CD4-positive, alpha-beta T cell treated with Interleukin-17A for 1 hour (primary cell): Measurements from ENCODE around the gene ESYT3.
"Not testable (repeated sequence)": the region's sequence is repeated elsewhere in the genome, so short reads cannot be mapped to it uniquely, and the experiment has no call there.

ENCODE experiments used
- DNase-seq: peaks from one replicate; pipeline ENCODE4 v3.0.0-alpha.2; 2020

ESYT3 gene

DNA sequence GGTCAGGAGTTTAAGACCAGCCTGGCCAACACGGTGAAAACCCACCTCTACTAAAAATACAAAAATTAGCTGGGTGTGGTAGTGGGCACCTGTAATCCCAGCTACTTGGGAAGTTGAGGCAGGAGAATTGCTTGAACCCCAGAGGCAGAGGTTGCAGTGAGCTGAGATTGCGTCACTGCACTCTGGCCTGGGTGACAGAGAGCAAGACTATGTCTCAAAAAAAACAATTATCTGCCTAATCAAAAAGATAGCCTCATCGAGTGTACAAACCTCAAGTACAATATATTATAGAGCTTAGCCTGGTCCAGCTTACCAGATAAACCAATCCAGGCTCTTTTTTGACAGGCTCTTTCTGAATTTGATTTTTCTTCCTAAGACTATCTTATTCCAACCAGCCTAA is 61.2 kb downstream of the ESYT3 start:
- not testable (repeated sequence) for DNase-seq

GRCh38 chr3:138496436-138496835 is 62.0 kb downstream of the ESYT3 start:
- no peak for DNase-seq

DNA sequence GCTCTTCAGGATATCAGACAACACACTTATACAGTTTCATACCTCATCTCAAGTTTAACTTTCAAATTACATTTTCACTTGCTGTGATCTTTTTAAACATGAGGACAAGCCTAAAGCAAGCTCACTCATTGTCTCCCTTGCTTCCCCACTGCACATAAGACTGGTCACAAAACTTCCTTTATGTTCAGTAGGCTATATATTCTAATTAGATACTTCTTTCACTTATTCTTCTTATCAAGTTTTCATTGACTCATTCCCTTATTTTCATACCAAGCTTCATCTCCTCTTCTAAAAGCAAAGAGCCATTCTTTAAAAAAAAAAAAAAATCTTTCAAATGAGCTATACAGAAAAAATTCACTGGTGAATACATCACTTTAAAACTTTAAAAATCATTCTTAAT is 62.6 kb downstream of the ESYT3 start:
- DNase-seq, result no peak

DNA sequence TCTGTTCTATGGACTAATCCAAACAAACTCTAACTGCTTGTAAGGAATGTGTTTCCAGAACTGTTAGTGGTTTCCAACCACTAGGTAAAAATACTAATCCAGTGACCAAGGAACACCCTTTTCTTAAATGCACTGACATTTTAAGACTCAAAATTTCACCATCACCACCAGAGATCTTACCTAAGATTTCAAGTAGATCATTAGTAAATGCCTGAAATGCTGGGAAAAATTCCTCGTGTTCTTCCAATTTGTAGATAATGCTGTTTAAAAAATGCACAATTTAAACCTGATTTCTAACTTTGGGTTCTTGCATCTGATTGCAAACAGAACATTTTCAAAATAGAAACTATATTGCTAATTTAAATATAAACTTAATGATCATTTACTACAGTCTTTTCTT is 63.4 kb downstream of the ESYT3 start:
- DNase-seq, result no peak

GRCh38 chr3:138498991-138499390 is 64.6 kb downstream of the ESYT3 start:
- no peak for DNase-seq

GRCh38 chr3:138507524-138507923 is 73.1 kb downstream of the ESYT3 start:
- no peak for DNase-seq

DNA sequence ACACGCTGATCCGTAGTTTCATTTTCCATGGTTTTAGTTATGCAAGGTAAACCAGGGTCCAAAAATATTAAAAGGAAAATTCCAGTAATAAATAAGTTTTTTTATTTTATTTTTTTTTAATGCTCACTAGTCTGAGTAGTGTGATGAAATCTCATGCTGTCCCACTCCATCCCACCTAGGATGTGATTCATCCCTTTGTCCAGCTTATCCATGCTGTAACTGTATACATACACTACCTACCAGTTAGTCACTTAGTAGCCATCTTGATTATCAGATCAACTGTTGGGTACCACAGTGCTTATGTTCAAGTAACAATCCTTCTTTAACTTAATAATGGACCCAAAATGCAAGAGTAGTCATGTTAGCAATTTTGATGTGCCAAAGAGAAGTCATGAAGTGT is 75.2 kb downstream of the ESYT3 start:
- DNase-seq, result no peak

- no peak for DNase-seq
These were observed 77.5 kb downstream of the ESYT3 start for GRCh38 chr3:138511945-138512344.

GRCh38 chr3:138513090-138513843 is 78.9 kb downstream of the ESYT3 start:
- no peak for DNase-seq

DNA sequence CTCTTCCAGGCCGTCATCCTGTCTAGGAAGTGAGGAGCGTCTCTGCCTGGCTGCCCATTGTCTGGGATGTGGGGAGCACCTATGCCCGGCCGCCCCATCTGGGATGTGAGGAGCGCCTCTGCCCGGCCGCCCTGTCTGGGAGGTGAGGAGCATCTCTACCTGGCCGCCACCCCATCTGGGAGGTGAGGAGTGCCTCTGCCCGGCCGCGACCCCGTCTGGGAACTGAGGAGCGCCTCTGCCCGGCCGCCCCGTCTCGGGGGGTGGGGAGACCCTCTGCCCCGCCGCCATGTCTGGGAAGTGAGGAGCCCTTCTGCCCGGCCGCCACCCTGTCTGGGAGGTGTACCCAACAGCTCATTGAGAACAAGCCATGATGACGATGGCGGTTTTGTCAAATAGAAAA is 87.0 kb downstream of the ESYT3 start:
- not testable (repeated sequence) for DNase-seq
